GM08714 (cell line): ENCODE data around the gene HSPB1.
A peak's percentile ranks its signal among the peaks of the same experiment; 100 is the strongest.
"Not testable (repeated sequence)": the region's sequence is repeated elsewhere in the genome, so short reads cannot be mapped to it uniquely, and the experiment has no call there.

Source experiments
- H3K4me3 ChIP-seq: fragments of 200-500 bp; sonication (Bioruptor generic); 2 replicates; pipeline ENCODE4 v1.5.1; 2014; ENCODE audit warnings: mild to moderate bottlenecking, low read length, inconsistent platforms
- ZNF274 ChIP-seq: IDR thresholded peaks from 2 replicates; pipeline ENCODE4 v1.6.1; 2012; ENCODE audit warnings: mild to moderate bottlenecking, low read depth, low read length

The HSPB1 gene

GRCh38 chr7:76302347-76303201, at the start of gene HSPB1:
TSS of gene HSPB1 (plus strand) at chr7:76302673. CDS start at chr7:76302713, 40 bp downstream.
- no peak for TF ChIP-seq ZNF274
- peak within 1 kb of the TSS; percentile 75 for H3K4me3 ChIP-seq

GRCh38 chr7:76254781-76255180, 47.7 kb upstream of the HSPB1 start:
- H3K4me3 ChIP-seq, result no peak overlapping the region
- TF ChIP-seq ZNF274, result no peak

- TF ChIP-seq ZNF274, result no peak
- H3K4me3 ChIP-seq, result no peak overlapping the region
Observed at GRCh38 chr7:76257973-76258372, 44.5 kb upstream of the HSPB1 start.

GRCh38 chr7:76259124-76260093, 43.1 kb upstream of the HSPB1 start:
- H3K4me3 ChIP-seq, result no peak overlapping the region
- no peak for TF ChIP-seq ZNF274

GRCh38 chr7:76260171-76260703, 42.2 kb upstream of the HSPB1 start:
- H3K4me3 ChIP-seq, result no peak overlapping the region
- no peak for TF ChIP-seq ZNF274

- H3K4me3 ChIP-seq, result no peak overlapping the region
- TF ChIP-seq ZNF274, result no peak
Observed at GRCh38 chr7:76261329-76261728, 41.1 kb upstream of the HSPB1 start.

GRCh38 chr7:76261931-76262330, 40.5 kb upstream of the HSPB1 start:
- no peak for TF ChIP-seq ZNF274
- H3K4me3 ChIP-seq, result no peak overlapping the region

GRCh38 chr7:76262683-76263402, 39.6 kb upstream of the HSPB1 start:
- no peak overlapping the region for H3K4me3 ChIP-seq
- TF ChIP-seq ZNF274, result no peak

GRCh38 chr7:76265299-76265698, 37.2 kb upstream of the HSPB1 start:
- no peak overlapping the region for H3K4me3 ChIP-seq
- TF ChIP-seq ZNF274, result no peak

GRCh38 chr7:76267107-76267893, 35.2 kb upstream of the HSPB1 start:
- TF ChIP-seq ZNF274, result no peak
- H3K4me3 ChIP-seq, result peak overlapping the region; percentile 57; the same call in 1 of the 2 replicates

GRCh38 chr7:76267894-76268183, 34.6 kb upstream of the HSPB1 start:
- no peak overlapping the region for H3K4me3 ChIP-seq
- no peak for TF ChIP-seq ZNF274

GRCh38 chr7:76268376-76268775, 34.1 kb upstream of the HSPB1 start:
- TF ChIP-seq ZNF274, result no peak
- H3K4me3 ChIP-seq, result no peak overlapping the region

GRCh38 chr7:76269895-76270294, 32.6 kb upstream of the HSPB1 start:
- no peak for TF ChIP-seq ZNF274

GRCh38 chr7:76271384-76271783, 31.1 kb upstream of the HSPB1 start:
- H3K4me3 ChIP-seq, result not testable (repeated sequence)

More at GRCh38 chr7:76269895-76270294, 32.6 kb upstream of the HSPB1 start:
- no peak overlapping the region for H3K4me3 ChIP-seq
